ENCODE measurements around the gene KLK15. TPM values are rescaled to one million over a fixed set of nuclear protein-coding genes. Genes with fewer than 3 reads are reported as not detected.

KLK15 gene
- polyA plus RNA-seq, 1 donor from 2014 or later, result not detected

- H3K9me3 ChIP-seq (ENCODE audit: low read length), result no peaks in the 10 kb centered on the region
- H3K9me2 ChIP-seq (ENCODE audit: insufficient read depth, low read length), result no peaks in the 10 kb centered on the region
- no peaks in the 10 kb centered on the region for H3K27me3 ChIP-seq (ENCODE audit: insufficient read depth, low read depth, low read length)
- H3F3A ChIP-seq (ENCODE audit: insufficient read depth, low read length, poor library complexity, severe bottlenecking), result no peaks in the 10 kb centered on the region
- H4K20me1 ChIP-seq (ENCODE audit: insufficient read depth), result no peaks in the 10 kb centered on the region
- TF ChIP-seq POLR2AphosphoS5 (IDR thresholded peaks at IDR 0.05), result no peak
- TF ChIP-seq EZH2 (IDR thresholded peaks at IDR 0.05; ENCODE audit: borderline replicate concordance, insufficient read depth, low read length, poor library complexity, severe bottlenecking), result no peak
- TF ChIP-seq RAD21 (conservative IDR thresholded peaks at IDR 0.05), result no peak
- TF ChIP-seq SMC3 (conservative IDR thresholded peaks at IDR 0.05; ENCODE audit: poor library complexity), result no peak
- TF ChIP-seq CTCF (IDR thresholded peaks at IDR 0.05; ENCODE audit: poor library complexity, severe bottlenecking), result no peak
- no peak for TF ChIP-seq TAF1 (IDR thresholded peaks at IDR 0.05; ENCODE audit: low read depth)
- no peak for TF ChIP-seq EP300 (conservative IDR thresholded peaks at IDR 0.05; ENCODE audit: poor library complexity, severe bottlenecking)
- TF ChIP-seq REST (IDR thresholded peaks at IDR 0.05; ENCODE audit: borderline replicate concordance), result no peak
- no peak for TF ChIP-seq MXI1 (conservative IDR thresholded peaks at IDR 0.05; ENCODE audit: poor library complexity, severe bottlenecking)
- H3K4me3 ChIP-seq (ENCODE audit: low read length), result no peak overlapping the region
- H3K27ac ChIP-seq (ENCODE audit: low read length), result no peak overlapping the region
- H3K9ac ChIP-seq (ENCODE audit: low read length), result no peak overlapping the region
- no peaks in the 10 kb centered on the region for H3K36me3 ChIP-seq (ENCODE audit: insufficient read depth, low read length)
- H2AFZ ChIP-seq (ENCODE audit: low read depth, low read length), result no peak overlapping the region
- H3K79me2 ChIP-seq (replicated peaks; ENCODE audit: insufficient read depth, low read length), result no peaks in the 10 kb centered on the region
- no peak overlapping the region for H3K4me2 ChIP-seq (ENCODE audit: low read length)
Observed at GRCh38 chr19:50792272-50793250, 40.8 kb downstream of the KLK15 start.

GRCh38 chr19:50791594-50792271 lies 41.6 kb downstream of the KLK15 start:
- H3K9me3 ChIP-seq (ENCODE audit: low read length), result no peaks in the 10 kb centered on the region
- H4K20me1 ChIP-seq (ENCODE audit: insufficient read depth), result no peaks in the 10 kb centered on the region
- H3K27ac ChIP-seq (ENCODE audit: low read length), result no peak overlapping the region
- no peak overlapping the region for H2AFZ ChIP-seq (ENCODE audit: low read depth, low read length)
- H3K79me2 ChIP-seq (replicated peaks; ENCODE audit: insufficient read depth, low read length), result no peaks in the 10 kb centered on the region
- H3K36me3 ChIP-seq (ENCODE audit: insufficient read depth, low read length), result no peaks in the 10 kb centered on the region
- H3F3A ChIP-seq (ENCODE audit: insufficient read depth, low read length, poor library complexity, severe bottlenecking), result no peaks in the 10 kb centered on the region
- no peaks in the 10 kb centered on the region for H3K27me3 ChIP-seq (ENCODE audit: insufficient read depth, low read depth, low read length)
- H3K4me2 ChIP-seq (ENCODE audit: low read length), result no peak overlapping the region
- H3K9ac ChIP-seq (ENCODE audit: low read length), result no peak overlapping the region
- H3K4me3 ChIP-seq (ENCODE audit: low read length), result no peak overlapping the region
- no peaks in the 10 kb centered on the region for H3K9me2 ChIP-seq (ENCODE audit: insufficient read depth, low read length)
- TF ChIP-seq SMC3 (conservative IDR thresholded peaks at IDR 0.05; ENCODE audit: poor library complexity) (no peak), EP300 (conservative IDR thresholded peaks at IDR 0.05; ENCODE audit: poor library complexity, severe bottlenecking) (no peak), REST (IDR thresholded peaks at IDR 0.05; ENCODE audit: borderline replicate concordance) (no peak), TAF1 (IDR thresholded peaks at IDR 0.05; ENCODE audit: low read depth) (no peak), POLR2AphosphoS5 (IDR thresholded peaks at IDR 0.05) (no peak), EZH2 (IDR thresholded peaks at IDR 0.05; ENCODE audit: borderline replicate concordance, insufficient read depth, low read length, poor library complexity, severe bottlenecking) (no peak), CTCF (IDR thresholded peaks at IDR 0.05; ENCODE audit: poor library complexity, severe bottlenecking) (no peak), RAD21 (conservative IDR thresholded peaks at IDR 0.05) (no peak), MXI1 (conservative IDR thresholded peaks at IDR 0.05; ENCODE audit: poor library complexity, severe bottlenecking) (no peak)

Measured in neural cell (in vitro differentiated cells).